GM19452 (cell line): ENCODE results near the gene ID2.

ENCODE experiments used
- ATAC-seq: cut with Tn5 transposase; IDR thresholded peaks from one replicate; pipeline ENCODE4 v1.9.1; 2021; ENCODE audit not compliant: unreplicated experiment

ID2 gene, protein sequence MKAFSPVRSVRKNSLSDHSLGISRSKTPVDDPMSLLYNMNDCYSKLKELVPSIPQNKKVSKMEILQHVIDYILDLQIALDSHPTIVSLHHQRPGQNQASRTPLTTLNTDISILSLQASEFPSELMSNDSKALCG

DNA sequence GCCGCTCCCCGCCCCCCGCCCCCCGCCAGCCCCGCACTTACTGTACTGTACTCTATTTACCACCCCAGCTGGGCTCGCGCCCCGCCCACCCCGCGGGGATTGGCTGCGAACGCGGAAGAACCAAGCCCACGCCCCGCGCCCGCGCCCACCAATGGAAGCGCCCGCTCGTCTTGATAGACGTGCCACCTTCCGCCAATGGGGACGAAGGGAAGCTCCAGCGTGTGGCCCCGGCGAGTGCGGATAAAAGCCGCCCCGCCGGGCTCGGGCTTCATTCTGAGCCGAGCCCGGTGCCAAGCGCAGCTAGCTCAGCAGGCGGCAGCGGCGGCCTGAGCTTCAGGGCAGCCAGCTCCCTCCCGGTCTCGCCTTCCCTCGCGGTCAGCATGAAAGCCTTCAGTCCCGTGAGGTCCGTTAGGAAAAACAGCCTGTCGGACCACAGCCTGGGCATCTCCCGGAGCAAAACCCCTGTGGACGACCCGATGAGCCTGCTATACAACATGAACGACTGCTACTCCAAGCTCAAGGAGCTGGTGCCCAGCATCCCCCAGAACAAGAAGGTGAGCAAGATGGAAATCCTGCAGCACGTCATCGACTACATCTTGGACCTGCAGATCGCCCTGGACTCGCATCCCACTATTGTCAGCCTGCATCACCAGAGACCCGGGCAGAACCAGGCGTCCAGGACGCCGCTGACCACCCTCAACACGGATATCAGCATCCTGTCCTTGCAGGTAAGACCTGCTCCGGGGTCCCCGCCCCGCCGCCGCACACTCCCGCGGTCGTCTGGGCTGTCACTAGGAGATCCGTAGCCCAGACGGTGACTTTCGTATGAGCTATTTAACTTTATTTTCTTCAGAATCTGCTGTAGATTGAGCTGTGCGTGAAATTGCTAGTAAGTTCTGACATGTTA, at the start of gene ID2:
ID2 (plus strand) TSS at position 271 of the 907 bp plus-strand sequence; CDS start at position 381, 110 bp downstream.
- peak; percentile 62 for ATAC-seq

DNA sequence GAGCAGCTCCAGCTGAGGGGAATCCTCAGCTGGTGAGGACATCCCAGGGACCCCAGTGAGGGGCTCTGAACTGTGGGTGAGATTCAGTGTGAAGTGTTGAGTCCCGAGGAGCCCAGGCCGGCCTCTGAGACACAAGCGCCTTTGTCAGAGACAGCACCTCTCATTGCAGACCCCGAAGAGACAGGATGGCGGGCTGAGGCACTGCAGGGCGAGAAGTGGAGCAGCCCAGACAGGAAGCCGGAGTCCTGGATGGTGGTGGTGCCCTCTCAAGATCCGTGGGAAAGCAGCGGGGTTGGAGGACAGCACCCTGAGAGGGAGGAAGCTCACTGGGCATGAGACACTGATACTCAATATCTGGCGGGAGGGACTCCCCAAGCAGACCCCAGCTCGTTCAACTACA, 49.1 kb upstream of the ID2 start:
- no peak for ATAC-seq

DNA sequence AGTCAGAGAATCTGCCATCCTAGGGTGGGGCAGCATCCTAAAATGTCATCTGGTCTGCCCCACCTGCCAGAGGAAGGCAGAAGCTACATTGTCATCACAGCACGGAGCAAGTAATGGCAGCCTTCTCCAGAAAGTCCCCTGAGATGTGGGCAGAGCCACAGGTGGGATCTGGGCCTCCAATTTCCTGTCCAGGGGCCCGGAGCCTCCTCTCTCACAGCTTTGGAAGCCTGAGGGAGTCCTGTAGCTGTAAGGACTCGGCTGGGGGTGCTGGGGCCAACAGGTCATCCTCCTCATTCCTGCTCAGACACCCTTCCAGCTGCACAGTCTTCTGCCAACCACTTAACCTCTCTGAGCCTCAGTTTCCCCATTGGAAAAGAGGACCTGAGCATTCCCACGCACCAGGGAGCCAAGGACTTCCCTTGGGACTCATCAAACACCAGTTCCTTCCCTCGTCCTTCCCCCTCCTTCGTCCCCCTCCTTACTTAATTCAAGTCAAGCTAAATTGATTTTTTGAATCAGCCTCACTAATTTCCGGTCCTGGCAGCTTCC, 48.6 kb upstream of the ID2 start:
- ATAC-seq, result no peak

DNA sequence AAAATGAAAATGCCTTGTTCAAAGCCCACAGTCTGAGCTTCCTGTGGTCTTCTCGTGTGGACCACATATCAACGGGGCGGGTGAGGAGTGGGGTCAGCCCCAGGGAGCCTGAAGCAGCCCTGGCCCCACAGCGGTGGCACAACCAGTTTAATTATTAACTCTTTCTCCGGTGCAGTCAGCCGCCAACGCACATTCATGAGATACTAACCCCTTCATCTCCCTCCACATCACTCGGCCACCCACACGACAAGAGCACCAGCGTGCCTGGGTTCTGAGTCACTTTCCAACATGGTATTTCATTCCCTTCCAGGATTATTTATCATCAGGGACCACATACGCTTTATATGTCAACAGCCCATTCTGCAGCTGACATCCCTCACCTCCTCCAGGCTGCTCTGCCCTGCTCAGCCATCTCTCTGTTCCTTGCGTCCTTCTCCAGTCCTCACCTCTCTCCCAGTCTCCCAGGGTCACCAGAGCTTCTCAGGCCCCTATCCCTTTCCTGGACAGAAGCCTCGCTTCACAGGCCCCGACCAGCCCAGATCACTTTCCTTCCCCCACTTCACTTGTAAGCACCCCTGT, 48.0 kb upstream of the ID2 start:
- no peak for ATAC-seq

DNA sequence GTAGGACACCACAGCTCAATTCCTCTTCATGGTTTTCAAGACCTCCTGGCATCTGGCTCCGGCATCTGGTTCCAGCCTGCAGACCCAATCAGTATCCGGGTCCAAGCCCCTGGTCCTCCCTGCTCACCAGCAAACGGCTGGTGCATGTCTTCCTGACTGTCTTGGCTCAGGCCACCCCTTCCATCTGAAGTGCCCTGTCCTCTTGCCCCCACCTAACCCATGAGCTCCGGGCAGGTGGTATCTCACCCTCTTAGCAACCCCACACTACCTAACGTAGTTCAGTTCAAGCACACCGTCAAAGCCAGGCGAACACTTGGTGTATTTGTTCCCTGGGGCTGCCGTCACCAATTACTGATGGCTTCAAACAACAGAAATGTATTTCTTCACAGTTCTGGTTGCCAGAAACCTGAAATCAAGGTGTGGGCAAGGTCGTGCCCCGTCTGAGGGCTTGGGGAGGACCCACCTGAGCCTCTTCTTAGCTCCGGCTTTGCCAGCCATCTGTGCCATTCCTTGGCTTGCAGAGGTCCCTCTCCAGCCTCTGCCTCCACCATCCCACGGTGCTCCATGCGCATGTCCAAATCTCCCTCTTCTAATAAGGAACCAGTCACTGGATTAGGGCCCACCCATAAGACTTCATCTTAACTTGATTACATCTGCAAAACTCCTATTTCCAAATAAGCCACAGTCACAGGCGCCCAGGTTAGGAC, 47.2 kb upstream of the ID2 start:
- no peak for ATAC-seq

DNA sequence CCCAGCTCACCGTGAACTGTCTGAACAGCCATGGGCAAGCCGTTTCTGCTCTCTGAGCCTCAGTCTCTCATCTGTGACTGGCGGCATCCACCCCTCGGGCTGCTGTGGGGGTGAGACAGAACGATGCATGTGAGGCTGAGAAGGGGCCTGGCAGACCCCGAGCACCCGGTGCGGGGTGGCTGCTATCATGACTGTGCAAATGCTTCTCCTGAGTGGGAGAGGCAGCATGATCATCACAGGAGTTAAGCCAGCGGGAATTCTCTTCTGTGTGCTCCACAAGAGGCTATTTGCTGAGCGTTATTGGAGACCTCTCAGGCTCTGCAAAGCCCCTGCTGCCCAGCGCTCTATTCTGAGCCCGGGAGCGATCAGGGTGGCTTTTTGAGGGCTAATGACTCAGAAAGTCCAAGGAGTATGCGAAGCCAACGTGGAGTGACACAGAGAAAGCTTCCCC, 45.8 kb upstream of the ID2 start:
- no peak for ATAC-seq

DNA sequence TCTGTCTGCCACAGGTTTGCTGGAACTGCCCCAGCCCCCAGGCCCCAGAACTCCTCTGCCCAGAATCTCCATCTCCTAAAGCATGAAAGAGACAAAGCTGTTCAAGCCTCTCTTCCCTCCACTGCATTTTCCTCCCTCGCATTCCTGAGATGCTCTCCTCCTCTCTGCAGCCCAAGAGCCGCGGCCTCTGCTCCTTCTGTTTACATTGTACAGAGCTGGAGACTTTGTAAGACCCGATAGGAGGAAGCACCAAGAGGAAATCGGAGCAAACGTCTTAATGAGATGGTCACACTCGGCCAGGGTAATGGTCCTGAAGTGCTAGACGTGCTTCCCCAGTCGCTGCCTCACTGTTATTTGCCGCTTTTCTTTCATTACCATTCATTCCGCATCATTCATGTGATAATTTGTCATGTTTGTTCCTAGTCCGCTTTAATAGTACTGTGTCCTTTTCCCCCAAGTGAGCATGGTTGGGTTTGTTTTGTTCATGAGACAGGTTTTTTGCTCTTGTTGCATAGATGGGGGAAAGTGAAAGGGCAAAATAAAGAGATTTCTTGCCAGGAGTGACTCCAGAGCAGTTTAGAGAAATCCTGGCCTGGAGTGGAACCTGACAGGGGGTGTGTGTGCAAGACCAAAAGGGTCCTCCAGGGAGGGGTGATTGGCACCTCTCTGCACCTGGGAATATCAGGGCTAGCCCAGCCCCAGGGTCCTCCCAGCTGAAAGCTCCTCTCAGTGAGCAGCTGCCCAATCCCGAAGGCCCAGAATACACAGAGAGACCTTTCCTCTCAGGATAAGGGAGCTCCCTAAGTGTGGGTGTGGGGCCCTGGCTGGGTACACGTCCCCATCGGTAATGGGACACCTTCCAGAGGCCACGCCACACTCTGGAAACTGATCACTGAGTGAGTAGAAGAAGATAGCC, 44.9 kb upstream of the ID2 start:
- no peak for ATAC-seq

DNA sequence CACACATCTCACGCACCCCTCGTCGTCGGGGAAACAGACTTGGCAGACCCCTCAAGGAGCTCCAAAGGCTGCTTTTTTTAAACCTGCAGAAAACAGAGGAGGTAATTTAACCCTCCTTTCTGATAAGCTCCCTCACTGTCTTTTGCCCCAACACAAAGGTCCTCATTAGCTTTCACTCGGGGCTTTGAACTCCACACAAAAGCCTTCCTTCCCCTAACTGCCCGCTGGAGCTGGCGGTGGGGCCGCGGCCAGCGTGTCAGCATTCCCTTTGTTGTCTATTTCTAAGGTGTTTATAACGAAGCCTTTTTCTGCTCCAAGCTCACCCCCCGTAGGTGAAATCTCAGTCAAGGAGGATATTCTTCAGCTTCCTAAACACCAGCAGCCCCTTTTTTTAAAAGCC, 43.5 kb upstream of the ID2 start:
- ATAC-seq, result no peak

DNA sequence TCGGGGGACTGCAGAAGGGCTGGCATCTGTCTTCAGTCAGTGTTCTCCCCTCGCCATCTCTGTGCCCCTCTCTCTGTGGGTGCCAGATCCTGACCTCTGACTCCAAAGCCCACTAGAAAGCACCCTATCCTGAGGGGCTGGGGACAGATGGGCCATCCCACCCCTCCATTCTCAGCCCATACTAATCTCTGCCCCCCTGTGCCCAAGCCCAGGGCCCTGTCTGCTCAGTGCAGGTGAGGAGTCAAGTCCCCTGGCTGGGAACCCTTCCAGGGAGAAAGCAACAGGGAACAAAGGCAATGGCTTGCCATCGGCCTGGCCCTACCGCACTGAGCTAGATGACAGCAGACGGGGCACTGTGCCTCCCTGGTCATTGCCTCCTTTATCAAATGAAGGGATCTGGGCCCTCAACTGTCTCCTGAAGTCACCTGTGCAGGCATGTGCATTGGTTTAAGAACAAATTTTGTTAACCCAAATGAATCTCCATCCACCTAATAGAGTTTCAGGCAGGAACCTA, 42.7 kb upstream of the ID2 start:
- no peak for ATAC-seq

DNA sequence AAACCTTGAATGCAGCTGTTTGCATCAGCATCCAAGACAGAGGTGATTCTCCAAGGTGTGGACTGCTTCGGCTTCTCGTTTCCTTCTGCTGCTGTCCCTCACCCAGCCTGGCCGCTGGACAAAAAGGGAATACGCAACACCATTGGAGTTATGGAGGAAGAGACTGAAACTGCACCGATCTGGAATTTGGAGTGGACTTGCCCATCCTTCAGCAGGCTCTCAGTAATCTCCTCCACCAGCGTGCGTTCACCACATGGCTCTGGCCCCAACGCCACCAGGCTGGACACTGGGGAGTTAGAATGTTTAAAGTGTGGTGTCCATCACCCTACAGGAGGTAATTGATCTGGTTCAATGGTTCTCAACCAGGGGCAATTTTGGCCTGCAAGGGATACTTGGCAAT, 41.4 kb upstream of the ID2 start:
- ATAC-seq, result no peak

DNA sequence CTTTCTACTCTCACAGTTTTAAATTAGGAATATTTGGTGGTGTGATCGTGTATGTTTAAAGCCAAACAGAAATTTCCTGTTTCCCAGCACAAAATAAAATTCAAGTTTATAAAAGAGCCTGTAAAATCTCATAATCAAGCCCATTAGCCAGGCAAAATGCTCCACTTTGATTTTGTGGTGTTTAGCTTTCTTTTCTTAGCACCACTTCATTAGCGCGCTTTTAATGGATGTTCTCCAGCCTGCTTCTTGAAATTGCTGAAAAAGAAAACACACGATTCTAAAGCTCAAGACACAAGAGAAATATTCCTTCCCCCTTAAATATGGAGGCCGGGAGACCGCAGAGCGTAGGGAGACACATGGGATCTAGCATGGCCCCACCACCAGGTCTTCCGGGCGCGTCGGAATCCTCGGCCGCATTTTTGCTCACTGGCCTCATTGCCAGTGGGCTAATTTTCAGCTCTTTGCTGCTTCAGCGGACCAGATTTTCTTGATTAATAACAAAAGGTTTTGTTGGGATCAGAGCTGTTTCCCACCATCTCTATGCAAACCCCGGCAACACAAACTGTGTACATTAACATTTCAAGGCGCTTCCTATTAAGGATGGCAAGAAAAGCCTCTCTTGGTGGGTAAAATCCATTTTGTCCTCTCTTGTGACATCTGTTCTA, 40.4 kb upstream of the ID2 start:
- ATAC-seq, result no peak

DNA sequence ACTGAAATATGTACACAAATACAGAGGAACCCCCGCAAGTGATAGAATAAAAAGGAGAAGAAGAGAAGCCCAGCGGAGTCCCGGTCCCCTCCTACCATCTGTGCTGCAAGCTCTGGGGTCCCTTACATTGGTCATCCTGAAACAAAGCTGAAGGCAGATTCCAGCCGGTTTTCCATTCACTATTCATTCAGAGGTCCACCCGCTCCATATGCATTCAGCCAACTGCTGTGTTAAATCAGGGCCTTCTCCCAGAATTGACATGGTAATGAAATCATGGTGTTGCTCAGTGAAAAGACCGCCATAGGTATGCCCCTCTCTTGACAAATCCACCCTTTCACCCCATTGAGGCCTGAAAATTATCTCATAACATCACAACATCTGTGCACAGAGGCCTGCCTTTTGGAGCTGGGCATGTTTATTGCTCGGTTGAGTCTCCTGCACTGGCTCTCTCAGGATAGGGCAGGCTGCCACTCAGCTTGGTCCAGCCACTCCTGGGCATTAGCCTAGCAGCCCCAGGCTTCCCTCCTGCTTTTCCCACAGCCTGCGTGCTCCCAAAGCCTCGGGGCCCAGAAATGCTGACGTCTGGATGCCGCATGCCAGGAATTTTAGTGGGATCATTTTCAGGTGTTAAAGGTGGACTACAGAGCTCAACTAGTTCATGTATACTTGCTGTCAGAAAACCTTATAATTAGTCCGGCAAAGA, 39.3 kb upstream of the ID2 start:
- no peak for ATAC-seq

DNA sequence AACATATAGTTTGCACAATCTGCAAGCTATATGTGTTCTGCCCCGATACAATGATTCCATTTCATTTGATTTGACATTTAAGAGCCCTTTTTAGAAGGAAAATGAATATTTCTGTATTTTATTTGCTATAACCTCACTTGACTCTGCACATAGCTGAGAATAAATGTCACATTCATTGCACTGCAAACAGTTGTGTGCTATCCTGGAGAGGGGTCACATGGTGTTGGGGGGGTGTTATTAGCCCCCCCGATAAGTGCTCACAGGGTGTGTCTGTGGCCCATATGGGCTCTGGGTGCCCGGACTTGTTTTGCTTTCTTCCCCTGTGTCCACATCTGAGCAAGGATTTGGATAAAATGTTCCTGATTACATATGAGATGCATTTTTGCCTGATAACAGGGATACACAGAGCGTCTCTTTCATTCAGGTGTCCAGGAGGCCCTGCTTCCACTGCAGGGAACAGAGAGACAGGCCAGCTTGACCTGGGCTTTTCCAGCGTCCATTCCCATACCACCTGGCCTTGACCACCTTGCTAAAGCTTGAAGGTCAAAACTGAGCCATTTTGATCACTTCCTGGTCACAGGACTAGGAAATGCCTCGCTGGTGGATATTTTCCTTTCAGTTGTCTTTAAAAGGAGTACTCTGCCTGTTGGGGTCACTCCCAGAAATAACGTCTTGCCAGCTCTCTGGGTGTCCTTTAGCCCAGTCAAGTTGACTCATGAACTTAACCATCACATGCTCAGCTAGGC, 38.4 kb upstream of the ID2 start:
- ATAC-seq, result no peak

DNA sequence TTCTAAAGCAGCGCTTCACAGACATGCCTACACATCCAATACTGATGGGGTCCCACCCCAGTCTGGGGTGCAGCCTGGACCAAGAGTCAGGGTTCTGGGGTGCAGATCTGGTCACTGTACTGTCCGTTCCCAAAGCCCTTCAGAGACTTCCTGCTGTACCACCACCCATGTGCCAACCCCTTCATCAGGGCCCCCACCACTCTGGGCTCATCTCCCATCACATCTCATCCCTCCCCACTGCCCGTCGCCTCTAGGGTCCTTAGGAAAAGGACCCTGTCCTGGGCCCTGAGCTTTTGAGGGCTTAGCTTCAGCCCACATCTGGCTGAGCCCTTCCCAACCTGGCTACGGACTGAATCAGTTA, 37.9 kb upstream of the ID2 start:
- ATAC-seq, result no peak

DNA sequence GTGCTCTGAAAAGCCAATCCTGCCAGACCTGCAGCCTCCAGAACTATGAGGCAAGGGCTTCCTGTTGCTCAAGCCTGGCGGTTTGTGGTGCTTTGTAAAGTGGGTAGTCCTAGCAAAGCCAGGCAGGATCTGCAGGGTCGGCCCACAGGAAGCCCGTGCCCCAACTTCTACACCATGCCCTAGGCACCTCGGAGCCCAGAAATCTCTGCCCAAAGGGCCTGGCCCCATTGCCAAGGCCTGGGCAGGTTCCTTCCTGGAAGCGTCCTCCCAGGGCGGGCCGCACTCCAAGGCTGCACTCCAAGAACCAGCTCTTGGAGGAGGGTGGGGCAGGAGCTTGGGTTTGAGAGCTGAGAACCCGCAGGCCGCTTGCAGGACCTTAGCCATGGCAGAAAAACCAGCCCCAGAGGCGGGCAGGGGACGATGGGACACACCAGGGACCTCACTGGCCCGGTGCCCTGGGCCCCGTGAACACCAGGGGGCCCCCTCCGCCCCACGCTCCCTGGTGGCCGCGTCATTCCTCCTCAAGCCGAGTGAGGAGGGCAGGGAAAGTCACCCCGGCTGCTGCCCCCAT, 37.2 kb upstream of the ID2 start:
- ATAC-seq, result no peak

DNA sequence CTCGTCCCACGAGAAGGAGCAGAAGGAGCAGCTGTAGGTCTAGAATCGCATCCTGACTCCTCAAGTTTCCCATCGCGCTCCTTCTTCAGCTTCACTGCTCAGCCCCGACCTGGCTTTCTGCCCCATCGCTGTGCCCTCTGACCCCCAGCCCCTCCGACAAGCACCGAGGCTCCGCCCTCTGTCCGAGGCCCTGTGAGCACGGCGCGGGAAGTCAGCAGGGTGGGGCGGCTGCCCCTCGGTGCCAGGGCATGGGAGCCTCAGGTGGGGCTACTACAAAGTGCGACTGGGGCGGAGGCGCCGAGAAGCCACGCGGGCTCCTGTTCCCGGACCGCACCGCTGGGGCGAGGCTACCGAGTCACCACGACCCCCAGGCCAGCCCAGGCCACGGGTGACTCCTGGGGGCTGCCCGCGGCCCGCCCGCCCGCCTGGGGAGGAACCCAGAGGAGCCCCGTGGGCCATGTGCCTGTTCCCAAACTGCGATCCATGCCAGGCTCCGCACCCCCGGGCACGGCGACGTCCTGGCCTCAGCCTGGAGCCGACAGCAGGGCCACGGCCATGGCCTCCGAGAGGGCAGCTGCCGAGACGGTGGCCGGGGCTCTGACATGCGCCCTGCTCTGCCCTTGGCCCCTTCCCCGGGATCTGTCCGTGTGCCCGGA, 36.6 kb upstream of the ID2 start:
- ATAC-seq, result no peak

DNA sequence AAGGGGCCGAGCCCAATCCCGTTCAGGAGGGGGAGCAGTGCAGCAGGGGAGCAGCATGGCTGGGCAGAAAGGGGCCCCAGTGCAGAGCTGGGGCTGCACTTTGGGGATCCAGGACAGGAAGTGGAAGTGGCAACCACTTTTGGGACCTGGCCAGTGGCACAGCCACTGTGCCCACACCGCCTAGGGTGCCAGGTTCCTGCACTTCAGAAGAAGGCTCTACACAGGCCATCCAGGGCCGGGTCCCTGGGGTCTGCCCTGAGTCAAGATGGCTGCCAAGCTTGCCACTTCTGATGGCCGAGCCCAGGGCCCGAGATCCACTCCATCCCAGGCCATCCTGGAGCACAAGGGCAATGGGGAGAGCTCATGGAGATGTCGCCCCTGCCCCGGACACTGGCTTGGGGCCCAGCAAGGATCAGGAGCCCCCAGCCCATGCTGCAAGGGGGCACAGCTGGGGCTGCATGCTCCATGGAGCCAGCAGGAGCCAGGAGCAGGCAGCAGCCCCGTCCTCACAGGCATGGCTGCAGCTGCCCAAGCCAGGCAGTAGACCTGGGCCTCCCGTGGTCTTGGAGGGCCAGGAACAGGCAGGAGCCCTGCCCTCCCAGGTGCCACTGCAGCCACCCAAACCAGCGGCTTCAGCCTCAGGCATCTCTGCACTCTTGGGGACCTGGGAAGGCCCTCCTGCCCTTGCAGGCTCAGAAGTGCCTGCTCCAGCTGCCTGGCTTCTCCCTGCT, 35.0 kb upstream of the ID2 start:
- ATAC-seq, result no peak
